HG03103 (cell line): Measurements from ENCODE around the gene OR4D2.

ENCODE experiments used
- ATAC-seq: cut with Tn5 transposase; IDR thresholded peaks from one replicate; pipeline ENCODE4 v1.9.1; 2021; ENCODE audit warnings: low read depth; ENCODE audit not compliant: unreplicated experiment

OR4D2 gene

DNA sequence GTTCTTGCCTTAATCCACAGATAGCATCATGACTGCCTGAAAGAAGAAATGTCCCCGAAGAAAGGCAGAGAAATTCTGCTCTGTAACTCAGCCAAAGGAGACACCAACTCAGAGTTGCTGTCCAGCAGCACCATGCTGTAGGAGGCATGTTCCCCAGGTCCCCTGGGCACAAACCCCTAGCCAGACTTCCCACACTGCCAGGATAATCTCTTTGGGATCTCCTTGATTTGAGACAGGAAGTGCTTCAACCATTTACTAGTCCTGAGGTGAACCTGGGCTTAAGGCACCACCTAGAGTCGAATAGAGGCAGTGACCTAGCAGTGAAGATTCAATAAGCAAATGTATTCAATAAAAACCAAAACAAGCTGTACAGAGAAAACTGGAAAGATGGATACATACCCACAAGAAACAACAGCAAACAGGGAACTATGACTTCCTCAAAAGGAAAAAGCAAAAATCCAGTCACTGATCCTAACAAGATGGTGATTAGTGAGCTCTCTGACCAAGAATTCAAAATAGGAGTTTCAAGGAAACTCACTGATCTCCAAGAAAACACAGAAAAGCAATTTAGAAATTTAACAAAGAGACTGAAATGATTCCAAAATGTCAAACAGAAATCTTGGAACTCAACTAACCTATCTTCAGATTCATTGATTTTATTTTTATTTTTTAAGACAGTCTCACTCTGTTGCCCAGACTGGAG, 5.7 kb downstream of the OR4D2 start:
- no peak for ATAC-seq

GRCh38 chr17:58174871-58175270, 8.1 kb downstream of the OR4D2 start:
- no peak for ATAC-seq

GRCh38 chr17:58176200-58176599, 9.4 kb downstream of the OR4D2 start:
- no peak for ATAC-seq

DNA sequence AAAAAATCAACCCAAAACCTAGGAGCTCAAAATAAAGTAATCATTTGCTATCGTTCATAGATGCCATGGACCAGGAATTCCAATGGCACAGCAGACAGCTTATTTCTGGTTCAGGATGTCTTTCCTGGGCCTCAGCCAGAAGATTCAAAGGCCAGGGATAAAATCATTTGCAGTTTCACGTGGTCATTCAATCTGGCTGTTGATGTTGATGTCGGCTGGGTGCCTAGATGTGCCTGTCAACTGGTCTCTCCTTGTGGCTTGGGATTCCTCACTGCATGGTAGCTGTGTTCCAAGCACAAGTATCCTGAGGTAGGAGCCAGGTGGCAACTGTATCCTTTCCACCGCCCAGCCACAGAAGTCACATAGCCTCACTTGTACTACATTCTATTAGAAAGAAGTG, 15.0 kb downstream of the OR4D2 start:
- no peak for ATAC-seq

- no peak for ATAC-seq
Observed at GRCh38 chr17:58183514-58183913, 16.7 kb downstream of the OR4D2 start.

DNA sequence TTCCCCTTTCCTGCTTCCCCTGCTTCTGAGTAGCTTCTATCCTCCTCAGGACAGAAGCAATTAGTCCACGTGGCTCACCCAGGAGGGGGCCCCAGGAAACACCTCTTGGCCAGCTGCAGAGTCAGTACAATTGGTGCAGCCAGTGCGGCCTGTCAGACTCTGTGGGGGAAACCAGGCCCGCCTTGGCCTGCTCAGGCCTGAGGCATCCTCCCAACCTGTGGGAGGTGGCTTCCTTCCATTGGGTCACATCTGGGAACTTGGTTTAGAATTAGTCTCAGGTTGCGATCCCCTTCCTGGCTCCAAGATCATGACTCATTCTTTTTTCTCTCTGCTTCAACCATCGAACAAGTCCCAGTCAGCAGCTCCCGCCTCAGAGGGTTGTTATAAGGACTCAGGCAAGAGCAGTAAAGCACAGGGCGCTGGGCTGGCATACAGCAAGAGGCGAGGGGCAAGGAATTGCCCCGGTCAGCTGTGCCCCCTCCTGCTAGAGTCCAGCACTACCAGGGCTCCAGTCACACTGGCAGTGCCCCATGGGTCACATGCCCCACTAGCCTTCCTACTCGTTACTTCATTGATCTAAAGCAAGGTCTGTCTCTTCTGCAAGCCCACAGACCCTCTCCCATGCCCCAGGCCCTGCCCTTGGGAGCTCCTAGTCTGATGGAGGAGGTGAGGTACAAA, 17.7 kb downstream of the OR4D2 start:
- no peak for ATAC-seq

GRCh38 chr17:58184986-58185761, 18.4 kb downstream of the OR4D2 start:
- no peak for ATAC-seq

- ATAC-seq: no peak
Observed at GRCh38 chr17:58186591-58186990, 19.8 kb downstream of the OR4D2 start.

DNA sequence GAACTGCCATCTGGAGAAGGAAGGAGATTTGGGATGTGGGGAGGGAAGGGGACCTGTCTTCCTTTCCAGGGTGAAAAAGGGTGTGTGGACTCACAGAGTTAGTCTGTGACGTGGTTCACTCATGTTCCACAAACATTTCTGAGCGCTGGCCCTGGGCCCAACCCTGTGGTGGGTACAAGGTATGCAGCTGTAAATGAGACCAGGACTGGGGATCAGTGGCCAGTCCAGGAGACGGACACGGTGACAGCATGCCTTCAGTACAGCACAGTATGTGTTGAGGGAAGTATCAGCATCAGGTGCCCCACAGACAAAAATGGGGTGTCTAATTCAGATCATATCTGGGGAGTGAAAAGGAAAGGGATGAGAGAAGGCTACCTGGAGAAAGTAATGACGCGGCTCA, 20.3 kb downstream of the OR4D2 start:
- ATAC-seq: no peak

DNA sequence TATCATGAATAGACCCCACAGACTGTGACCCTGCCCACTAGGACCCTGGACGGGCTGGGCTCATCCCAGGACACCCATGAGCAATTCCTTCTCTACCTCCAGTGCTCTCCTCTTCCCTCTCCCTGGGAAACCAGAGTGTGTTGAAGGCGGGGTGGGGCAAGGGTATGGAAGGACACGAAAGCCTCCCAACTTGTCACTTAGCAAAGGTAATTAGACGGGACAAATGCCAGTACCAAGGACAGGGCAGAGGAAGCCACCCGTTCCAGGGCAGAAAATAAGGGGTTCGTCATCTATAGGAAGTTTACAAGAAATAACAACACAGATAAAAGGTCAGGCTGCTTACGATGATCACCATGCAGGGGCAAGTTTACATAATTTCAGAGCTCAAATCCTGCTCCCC, 20.9 kb downstream of the OR4D2 start:
- no peak for ATAC-seq

GRCh38 chr17:58189436-58190146, 22.8 kb downstream of the OR4D2 start:
- no peak for ATAC-seq

DNA sequence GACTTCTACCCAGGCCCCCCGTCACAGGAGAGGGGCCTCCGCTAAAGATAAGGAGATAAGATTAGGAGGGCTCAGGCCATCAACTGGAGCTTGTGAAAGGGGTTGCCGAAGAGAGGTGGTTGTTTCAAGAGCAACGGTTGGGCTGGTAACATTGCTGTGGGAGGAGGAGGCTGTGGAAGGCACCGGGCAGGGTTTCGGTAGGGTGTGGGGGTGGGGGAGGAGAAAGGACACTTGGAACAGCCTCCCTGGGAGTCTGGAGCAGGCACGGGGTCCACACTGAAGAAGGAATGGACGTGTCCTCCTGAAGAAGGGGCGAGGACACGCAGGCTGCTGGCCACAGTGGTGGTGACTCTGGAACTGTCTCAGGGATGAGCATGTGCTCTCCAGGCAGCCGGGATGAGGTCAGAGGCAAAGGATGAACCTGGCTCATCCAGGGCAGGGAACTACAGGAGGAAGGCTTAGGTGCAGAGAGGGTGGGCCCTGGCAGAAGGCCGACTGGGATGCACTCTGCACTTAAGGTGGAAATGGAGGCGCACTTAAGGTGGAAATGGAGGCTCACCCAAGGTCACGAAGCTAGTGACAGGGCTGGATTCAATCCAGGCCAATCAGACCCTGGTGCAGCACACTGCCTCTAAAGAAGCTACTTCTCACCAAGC, 24.6 kb downstream of the OR4D2 start:
- ATAC-seq: no peak

DNA sequence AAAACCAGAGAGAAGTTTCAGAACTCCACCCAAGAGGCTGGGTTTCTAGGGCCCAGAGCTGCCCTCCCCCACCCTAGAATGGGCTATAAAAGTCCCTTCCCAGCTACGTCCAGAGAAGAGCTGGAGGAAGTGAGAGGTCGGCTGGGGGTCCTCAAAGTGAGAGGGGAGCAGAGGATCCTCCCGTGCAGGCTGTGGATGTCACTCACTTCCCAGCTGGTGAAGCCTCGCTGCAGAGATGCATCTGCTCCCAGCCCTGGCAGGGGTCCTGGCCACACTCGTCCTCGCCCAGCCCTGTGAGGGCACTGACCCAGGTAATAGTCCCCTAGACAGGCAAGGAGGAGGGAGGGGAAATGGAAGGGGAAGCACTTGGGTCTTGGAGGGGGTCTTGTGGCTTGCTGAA, 25.8 kb downstream of the OR4D2 start, which contains the start of gene EPX:
EPX (plus strand) TSS at position 115 of the 400 bp plus-strand sequence; CDS start at position 236, 121 bp downstream.
- ATAC-seq: no peak

DNA sequence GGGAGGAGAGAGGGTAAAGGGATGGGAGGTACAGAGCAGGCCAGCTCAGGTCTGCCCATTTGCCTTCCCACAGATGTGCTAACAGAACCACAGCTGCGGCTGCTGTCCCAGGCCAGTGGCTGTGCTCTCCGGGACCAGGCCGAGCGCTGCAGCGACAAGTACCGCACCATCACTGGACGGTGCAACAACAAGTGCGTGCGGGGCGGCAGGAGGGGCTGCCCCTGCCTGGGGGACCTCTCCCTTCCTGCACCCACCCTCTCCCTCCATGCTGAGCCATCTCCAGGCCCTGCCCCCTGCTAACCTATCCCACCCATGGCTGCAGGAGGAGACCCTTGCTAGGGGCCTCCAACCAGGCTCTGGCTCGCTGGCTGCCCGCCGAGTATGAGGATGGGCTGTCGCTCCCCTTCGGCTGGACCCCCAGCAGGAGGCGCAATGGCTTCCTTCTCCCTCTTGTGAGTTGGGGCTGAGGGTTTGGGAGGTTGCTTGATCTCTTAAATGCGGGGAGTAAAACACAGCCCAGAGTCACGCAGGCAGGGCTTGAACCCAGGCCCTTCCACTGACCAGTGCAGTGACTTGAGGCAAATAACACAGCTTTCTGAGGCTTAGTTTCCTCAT, 27.0 kb downstream of the OR4D2 start:
- ATAC-seq: no peak

DNA sequence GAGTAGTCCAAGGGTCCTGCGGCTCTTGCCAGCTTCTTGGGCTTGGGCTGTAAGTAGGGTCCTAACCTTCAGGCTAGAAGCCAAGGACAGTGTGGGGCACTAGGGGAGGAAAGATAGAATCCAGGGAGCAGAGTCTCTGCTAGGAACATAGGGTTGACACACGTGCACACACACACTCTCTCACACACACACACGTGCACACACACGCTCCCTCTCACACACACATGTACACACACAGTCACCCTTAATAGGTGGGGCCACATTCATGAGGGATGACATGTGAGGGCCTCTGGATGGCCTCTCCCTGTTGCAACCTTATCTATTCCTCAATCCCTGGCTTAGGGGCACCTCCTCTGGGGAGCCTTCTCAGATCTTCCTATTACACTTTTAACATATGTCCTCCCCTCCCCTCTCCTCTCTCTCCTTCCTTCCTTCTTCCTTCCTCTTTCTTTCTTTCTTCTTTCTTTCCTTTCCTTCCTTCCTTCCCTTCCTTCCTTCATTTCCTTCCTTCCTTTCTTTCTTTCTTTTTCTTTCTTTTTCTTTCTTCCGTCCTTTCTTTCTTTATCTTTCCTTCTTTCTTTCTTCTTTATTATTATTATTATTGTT, 28.8 kb downstream of the OR4D2 start:
- ATAC-seq: no peak

GRCh38 chr17:58196610-58197009, 29.8 kb downstream of the OR4D2 start:
- no peak for ATAC-seq

DNA sequence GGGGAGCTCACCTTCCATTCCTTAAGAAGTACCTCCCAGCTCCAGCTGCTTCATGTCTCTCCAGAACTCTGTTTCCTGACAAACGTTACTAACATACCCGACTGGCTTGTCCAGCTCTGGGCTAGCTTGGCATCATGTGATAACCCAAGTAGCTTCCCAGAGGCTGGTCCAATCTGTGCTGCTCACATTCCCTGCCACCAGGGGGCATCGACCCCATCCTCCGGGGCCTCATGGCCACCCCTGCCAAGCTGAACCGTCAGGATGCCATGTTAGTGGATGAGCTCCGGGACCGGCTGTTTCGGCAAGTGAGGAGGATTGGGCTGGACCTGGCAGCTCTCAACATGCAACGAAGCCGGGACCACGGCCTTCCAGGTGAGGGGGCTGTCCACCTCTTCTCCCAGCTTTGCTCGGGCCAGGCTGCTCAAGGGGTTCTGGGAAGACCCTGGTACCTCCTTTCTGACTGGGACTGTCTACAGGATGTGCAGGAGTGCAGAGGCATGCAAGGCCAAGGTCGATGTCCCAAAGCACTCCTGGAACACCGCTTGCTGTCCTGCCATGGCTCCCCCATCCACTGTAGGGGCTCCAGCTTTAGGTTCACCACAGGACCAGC, 33.3 kb downstream of the OR4D2 start:
- ATAC-seq: no peak

DNA sequence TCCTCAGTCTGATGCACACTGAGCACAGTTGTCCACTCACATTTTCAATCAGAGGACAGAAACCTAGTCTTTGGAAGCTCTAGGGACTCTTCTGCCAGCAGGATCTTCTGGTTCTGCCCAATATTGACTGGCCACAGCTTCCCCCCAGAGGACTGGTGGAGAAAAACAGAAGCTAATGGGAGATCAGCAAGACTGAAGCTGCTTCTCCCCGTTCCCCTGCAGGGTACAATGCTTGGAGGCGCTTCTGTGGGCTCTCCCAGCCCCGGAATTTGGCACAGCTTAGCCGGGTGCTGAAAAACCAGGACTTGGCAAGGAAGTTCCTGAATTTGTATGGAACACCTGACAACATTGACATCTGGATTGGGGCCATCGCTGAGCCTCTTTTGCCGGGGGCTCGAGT, 36.1 kb downstream of the OR4D2 start:
- no peak for ATAC-seq

DNA sequence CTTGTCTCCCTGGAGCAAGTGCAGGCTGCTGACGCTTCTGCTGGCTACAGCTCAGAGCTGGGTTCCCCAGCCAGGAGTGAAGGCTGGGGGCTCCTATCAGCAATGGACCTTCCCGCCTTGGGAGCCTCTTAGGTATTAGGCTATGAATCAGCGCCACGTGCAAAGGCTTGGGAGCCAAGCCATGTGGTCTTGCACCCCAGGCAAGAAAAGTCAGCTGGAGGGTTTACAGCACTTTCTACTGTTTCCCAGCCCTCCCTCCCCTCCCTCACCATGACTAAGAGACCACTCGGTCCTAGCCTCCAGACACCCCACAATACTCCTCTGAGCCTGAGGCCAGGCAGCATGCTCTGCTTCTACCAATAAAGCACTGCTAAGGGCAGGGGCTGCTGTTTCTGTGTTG, 38.0 kb downstream of the OR4D2 start:
- ATAC-seq: no peak
